ENCODE measurements around the gene S100B. TPM values are rescaled to one million over a fixed set of nuclear protein-coding genes. Genes with fewer than 3 reads are reported as not detected.

S100B gene
- total RNA-seq, 5 donors from 2014 or later (not counting 1 experiment from before 2014, with no cell fraction given): 0.49 to 11.4 (median 8.9) TPM

GRCh38 chr21:46553993-46554392 lies 50.9 kb downstream of the S100B start:
- Mint-ChIP-seq H3K27me3 (no peaks in the 10 kb centered on the region), H3K4me3 (peak overlapping the region in 1 of 3 donors; percentile 84), H3K27ac (peak overlapping the region; percentile 97 to 99), H3K4me1 (peaks cover 80 to 84% (median 83%) of the 10 kb centered on the region in 3 donors), H3K36me3 (peaks cover 35% of the 10 kb centered on the region), H3K9me3 (no peaks in the 10 kb centered on the region)
- DNase-seq (no peak), ATAC-seq (replicated peaks in 1 of 4) (no peak)
- CTCF ChIA-PET: no interaction called here
- Histone ChIP-seq H3K4me3 (ENCODE audit: control insufficient read depth in 1 of 2, extremely low read depth in 1 of 2, low read length in 1 of 2) (no peak overlapping the region), H3K36me3 (ENCODE audit: control insufficient read depth in 2 of 2, extremely low read depth in 1 of 2, insufficient read depth in 1 of 2, low read length in 1 of 2) (peaks cover 3 to 39% of the 10 kb centered on the region in 2 donors), H3K9me3 (no peaks in the 10 kb centered on the region), H3K27me3 (replicated peaks in 1 of 2; ENCODE audit: control insufficient read depth in 2 of 2, extremely low read depth in 1 of 2, insufficient read depth in 2 of 2, low read length in 1 of 2) (no peaks in the 10 kb centered on the region), H3K27ac (ENCODE audit: low read length) (peak overlapping the region; percentile 85), H3K4me1 (ENCODE audit: control insufficient read depth in 1 of 2, extremely low read depth in 1 of 2, insufficient read depth in 2 of 2, low read length in 2 of 2) (peaks cover 66 to 88% of the 10 kb centered on the region in 2 experiments)
- WGBS (ENCODE audit: insufficient coverage): 96% methylated on average over 10 of the region's 13 CpGs
- POLR2A ChIA-PET: no interaction called here

- H3K9me3 Mint-ChIP-seq: peaks cover 0 to 4% (median 4%) of the 10 kb centered on the region in 3 donors
- ATAC-seq (replicated peaks in 1 of 4) (no peak), DNase-seq (no peak)
- Histone ChIP-seq H3K4me1 (ENCODE audit: control insufficient read depth in 1 of 2, extremely low read depth in 1 of 2, insufficient read depth in 2 of 2, low read length in 2 of 2) (peaks cover 57 to 79% of the 10 kb centered on the region in 2 experiments), H3K36me3 (ENCODE audit: control insufficient read depth in 2 of 2, extremely low read depth in 1 of 2, insufficient read depth in 1 of 2, low read length in 1 of 2) (peaks cover 3 to 42% of the 10 kb centered on the region in 2 donors), H3K27ac (ENCODE audit: low read length) (peak overlapping the region; percentile 85), H3K9me3 (no peaks in the 10 kb centered on the region), H3K27me3 (replicated peaks in 1 of 2; ENCODE audit: control insufficient read depth in 2 of 2, extremely low read depth in 1 of 2, insufficient read depth in 2 of 2, low read length in 1 of 2) (no peaks in the 10 kb centered on the region), H3K4me3 (ENCODE audit: control insufficient read depth in 1 of 2, extremely low read depth in 1 of 2, low read length in 1 of 2) (peak overlapping the region in 1 of 2 donors; percentile 36)
- CTCF ChIA-PET: interaction anchor here in 1 of 2 donors (0.9 to 3.6 kb wide), 6 partner anchors 8 to 87 kb away, joined by 3 to 25 read pairs (median 6); no protein-coding TSS in a partner anchor
- H3K4me1 Mint-ChIP-seq: peaks cover 84 to 88% (median 85%) of the 10 kb centered on the region in 3 donors
- H3K36me3 Mint-ChIP-seq: peaks cover 43% of the 10 kb centered on the region
- no peaks in the 10 kb centered on the region for H3K27me3 Mint-ChIP-seq
- 100% methylated on average over 4 of the region's 5 CpGs for WGBS (ENCODE audit: insufficient coverage)
- POLR2A ChIA-PET: interaction anchor here in 1 of 2 donors (0.9 to 1.2 kb wide), 2 partner anchors 8 to 21 kb away, joined by 3 to 4 read pairs; no protein-coding TSS in a partner anchor
- H3K27ac Mint-ChIP-seq: peak overlapping the region; percentile 97 to 99
- H3K4me3 Mint-ChIP-seq: peak overlapping the region in 2 of 3 donors; percentile 72 to 84
These were observed 52.0 kb downstream of the S100B start for GRCh38 chr21:46552865-46553379.

GRCh38 chr21:46552274-46552673 lies 52.6 kb downstream of the S100B start:
- DNase-seq: peak in 24 of 35 experiments; percentile 12 to 68 (median 36)
- CTCF ChIA-PET: interaction anchor here in 1 of 2 donors (0.9 to 3.6 kb wide), 8 partner anchors 8 to 93 kb away, joined by 3 to 25 read pairs (median 6); no protein-coding TSS in a partner anchor
- Mint-ChIP-seq H3K27ac (peak overlapping the region; percentile 97 to 99), H3K4me1 (peaks cover 82 to 87% (median 83%) of the 10 kb centered on the region in 3 donors), H3K4me3 (peak overlapping the region; percentile 41 to 84 (median 72)), H3K9me3 (peaks cover 0 to 4% (median 4%) of the 10 kb centered on the region in 3 donors), H3K27me3 (no peaks in the 10 kb centered on the region), H3K36me3 (peaks cover 47% of the 10 kb centered on the region)
- H3K27ac ChIP-seq (ENCODE audit: low read length): peak overlapping the region; percentile 85
- H3K4me3 ChIP-seq (ENCODE audit: control insufficient read depth in 1 of 2, extremely low read depth in 1 of 2, low read length in 1 of 2): no peak overlapping the region
- H3K4me1 ChIP-seq (ENCODE audit: control insufficient read depth in 1 of 2, extremely low read depth in 1 of 2, insufficient read depth in 2 of 2, low read length in 2 of 2): peaks cover 52 to 75% of the 10 kb centered on the region in 2 experiments
- H3K27me3 ChIP-seq (replicated peaks in 1 of 2; ENCODE audit: control insufficient read depth in 2 of 2, extremely low read depth in 1 of 2, insufficient read depth in 2 of 2, low read length in 1 of 2): no peaks in the 10 kb centered on the region
- no peaks in the 10 kb centered on the region for H3K9me3 ChIP-seq
- peaks cover 3 to 42% of the 10 kb centered on the region in 2 donors for H3K36me3 ChIP-seq (ENCODE audit: control insufficient read depth in 2 of 2, extremely low read depth in 1 of 2, insufficient read depth in 1 of 2, low read length in 1 of 2)
- WGBS (ENCODE audit: insufficient coverage): no CpG with 5 or more reads among the region's 5 CpGs
- ATAC-seq (replicated peaks in 1 of 4): peak; percentile 51 to 67 (median 56)
- POLR2A ChIA-PET: interaction anchor here (0.9 to 1.6 kb wide), 6 partner anchors 9 to 94 kb away, joined by 3 to 5 read pairs (median 3); partner anchors contain the start of gene DIP2A (in 1 of the 2)

- H3K4me3 Mint-ChIP-seq: peak overlapping the region; percentile 57 to 84 (median 72)
- peaks cover 3 to 41% of the 10 kb centered on the region in 2 donors for H3K36me3 ChIP-seq (ENCODE audit: control insufficient read depth in 2 of 2, extremely low read depth in 1 of 2, insufficient read depth in 1 of 2, low read length in 1 of 2)
- no peaks in the 10 kb centered on the region for H3K27me3 Mint-ChIP-seq
- peak overlapping the region; percentile 85 for H3K27ac ChIP-seq (ENCODE audit: low read length)
- H3K27me3 ChIP-seq (replicated peaks in 1 of 2; ENCODE audit: control insufficient read depth in 2 of 2, extremely low read depth in 1 of 2, insufficient read depth in 2 of 2, low read length in 1 of 2): no peaks in the 10 kb centered on the region
- peak; percentile 9 to 26 (median 22) for ATAC-seq (replicated peaks in 1 of 4)
- 38% methylated on average over 20 of the region's 24 CpGs for WGBS (ENCODE audit: insufficient coverage)
- peaks cover 0 to 4% (median 4%) of the 10 kb centered on the region in 3 donors for H3K9me3 Mint-ChIP-seq
- peaks cover 47% of the 10 kb centered on the region for H3K36me3 Mint-ChIP-seq
- H3K27ac Mint-ChIP-seq: peak overlapping the region; percentile 97 to 99
- CTCF ChIA-PET: interaction anchor here in 1 of 2 donors (0.8 to 3.6 kb wide), 10 partner anchors 8 to 93 kb away, joined by 3 to 25 read pairs (median 6); no protein-coding TSS in a partner anchor
- H3K4me1 Mint-ChIP-seq: peaks cover 77 to 82% (median 78%) of the 10 kb centered on the region in 3 donors
- POLR2A ChIA-PET: interaction anchor here (0.9 to 1.6 kb wide), 7 partner anchors 9 to 93 kb away, joined by 3 to 5 read pairs (median 3); partner anchors contain the start of genes DIP2A (in 1 of the 2) and PRMT2 (in 1 of the 2)
- peaks cover 50 to 69% of the 10 kb centered on the region in 2 experiments for H3K4me1 ChIP-seq (ENCODE audit: control insufficient read depth in 1 of 2, extremely low read depth in 1 of 2, insufficient read depth in 2 of 2, low read length in 2 of 2)
- H3K4me3 ChIP-seq (ENCODE audit: control insufficient read depth in 1 of 2, extremely low read depth in 1 of 2, low read length in 1 of 2): peak overlapping the region in 1 of 2 donors; percentile 14
- DNase-seq: peak in 30 of 35 experiments; percentile 6 to 57 (median 31)
- H3K9me3 ChIP-seq: no peaks in the 10 kb centered on the region
These were observed 53.1 kb downstream of the S100B start for GRCh38 chr21:46551636-46552241.

- H3K27me3 ChIP-seq (replicated peaks in 1 of 2; ENCODE audit: control insufficient read depth in 2 of 2, extremely low read depth in 1 of 2, insufficient read depth in 2 of 2, low read length in 1 of 2): no peaks in the 10 kb centered on the region
- peaks cover 0 to 4% (median 4%) of the 10 kb centered on the region in 3 donors for H3K9me3 Mint-ChIP-seq
- H3K27me3 Mint-ChIP-seq: no peaks in the 10 kb centered on the region
- H3K4me3 Mint-ChIP-seq: peak overlapping the region; percentile 35 to 84 (median 72)
- H3K4me1 Mint-ChIP-seq: peaks cover 67 to 74% (median 73%) of the 10 kb centered on the region in 3 donors
- peak overlapping the region; percentile 85 for H3K27ac ChIP-seq (ENCODE audit: low read length)
- ATAC-seq (replicated peaks in 1 of 4): peak; percentile 82 to 85 (median 84)
- H3K36me3 Mint-ChIP-seq: peaks cover 47% of the 10 kb centered on the region
- H3K36me3 ChIP-seq (ENCODE audit: control insufficient read depth in 2 of 2, extremely low read depth in 1 of 2, insufficient read depth in 1 of 2, low read length in 1 of 2): peaks cover 3 to 44% of the 10 kb centered on the region in 2 donors
- WGBS (ENCODE audit: insufficient coverage): 10% methylated on average over 8 of the region's 12 CpGs
- peak overlapping the region; percentile 97 to 99 for H3K27ac Mint-ChIP-seq
- DNase-seq: peak; percentile 49 to 92 (median 79)
- POLR2A ChIA-PET: interaction anchor here (0.8 to 1.0 kb wide), 2 partner anchors 9 to 85 kb away, joined by 4 to 5 read pairs; partner anchors contain the start of gene PRMT2 (in 1 of the 2)
- CTCF ChIA-PET: interaction anchor here in 1 of 2 donors (0.8 to 3.6 kb wide), 3 partner anchors 10 to 90 kb away, joined by 3 to 25 read pairs (median 5); no protein-coding TSS in a partner anchor
- H3K9me3 ChIP-seq: no peaks in the 10 kb centered on the region
- H3K4me3 ChIP-seq (ENCODE audit: control insufficient read depth in 1 of 2, extremely low read depth in 1 of 2, low read length in 1 of 2): no peak overlapping the region
- peaks cover 51 to 63% of the 10 kb centered on the region in 2 experiments for H3K4me1 ChIP-seq (ENCODE audit: control insufficient read depth in 1 of 2, extremely low read depth in 1 of 2, insufficient read depth in 2 of 2, low read length in 2 of 2)
These were observed 54.6 kb downstream of the S100B start for GRCh38 chr21:46550116-46550941.
